Mesothelial cell of epicardium (in vitro differentiated cells): Measurements from ENCODE around the gene MGAT5B. TPM values are rescaled to one million over a fixed set of nuclear protein-coding genes. Genes with fewer than 3 reads are reported as not detected.
"Not testable (repeated sequence)": the region's sequence is repeated elsewhere in the genome, so short reads cannot be mapped to it uniquely, and the experiment has no call there.

Source experiments
- DNase-seq, 2 experiments: peaks; one replicate each; pipeline ENCODE4 v3.0.0; 2021; ENCODE audit warnings: low spot score in 2 of 2; ENCODE audit not compliant: unreplicated experiment in 2 of 2
- H3K27ac Mint-ChIP-seq: 2 replicates; pipeline ENCODE4 v1.8.0; 2021; ENCODE audit warnings: mixed read lengths
- H3K27me3 Mint-ChIP-seq: 2 replicates; pipeline ENCODE4 v1.8.0; 2021; ENCODE audit warnings: low read depth, mixed read lengths
- H3K36me3 Mint-ChIP-seq: 2 replicates; pipeline ENCODE4 v1.8.0; 2021; ENCODE audit warnings: mixed read lengths
- H3K4me1 Mint-ChIP-seq: 2 replicates; pipeline ENCODE4 v1.8.0; 2021; ENCODE audit warnings: mixed read lengths
- H3K4me3 Mint-ChIP-seq: 2 replicates; pipeline ENCODE4 v1.8.0; 2021; ENCODE audit warnings: mild to moderate bottlenecking, moderate library complexity, mixed read lengths
- H3K9me3 Mint-ChIP-seq: 2 replicates; pipeline ENCODE4 v1.8.0; 2021; ENCODE audit warnings: mixed read lengths
- total RNA-seq: library from RNA; stranded (reverse); gene quantifications from 3 replicates; pipeline ENCODE4 v1.2.1, GENCODE V29; 2021
- TF ChIP-seq, protein P1 (sequence below): fragments of 200-600 bp; sonication (generic); IDR thresholded peaks from one replicate; pipeline ENCODE4 v1.5.0; 2021; ENCODE audit warnings: antibody characterized with exemption; ENCODE audit not compliant: unreplicated experiment

MGAT5B gene
- total RNA-seq, 1 donor from 2014 or later = 0.78 TPM

DNA sequence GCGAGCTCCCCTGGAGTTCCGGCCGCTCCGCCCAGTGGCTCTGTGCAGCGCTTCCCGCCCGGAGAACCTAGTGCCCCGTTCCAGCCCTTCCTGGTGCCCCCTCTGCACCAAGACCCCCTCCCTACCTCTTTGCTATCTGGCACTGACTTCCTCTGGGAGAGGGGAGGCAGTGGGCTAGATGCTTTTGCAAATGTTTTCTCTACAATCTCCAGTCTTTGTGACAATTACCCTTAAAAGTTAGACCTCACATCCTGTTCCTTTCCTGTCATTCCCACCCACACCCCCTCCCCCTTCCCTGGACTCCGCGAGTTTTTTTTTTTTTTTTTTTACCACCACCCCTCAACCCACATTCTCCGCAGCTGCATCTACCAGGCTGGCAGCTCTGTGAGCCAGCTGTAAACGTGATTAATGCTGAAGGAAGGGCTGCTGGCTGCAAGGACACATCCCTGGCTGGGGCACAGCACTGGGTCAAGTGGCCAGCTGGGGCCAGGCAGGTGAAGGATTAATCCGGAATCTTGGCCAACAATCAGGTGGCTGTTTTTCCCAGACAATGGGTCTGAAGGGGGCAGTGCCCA lies 101.5 kb downstream of the MGAT5B start:
- no peaks in the 10 kb centered on the region for H3K9me3 Mint-ChIP-seq
- no peak for DNase-seq
- TF ChIP-seq, protein P1, sequence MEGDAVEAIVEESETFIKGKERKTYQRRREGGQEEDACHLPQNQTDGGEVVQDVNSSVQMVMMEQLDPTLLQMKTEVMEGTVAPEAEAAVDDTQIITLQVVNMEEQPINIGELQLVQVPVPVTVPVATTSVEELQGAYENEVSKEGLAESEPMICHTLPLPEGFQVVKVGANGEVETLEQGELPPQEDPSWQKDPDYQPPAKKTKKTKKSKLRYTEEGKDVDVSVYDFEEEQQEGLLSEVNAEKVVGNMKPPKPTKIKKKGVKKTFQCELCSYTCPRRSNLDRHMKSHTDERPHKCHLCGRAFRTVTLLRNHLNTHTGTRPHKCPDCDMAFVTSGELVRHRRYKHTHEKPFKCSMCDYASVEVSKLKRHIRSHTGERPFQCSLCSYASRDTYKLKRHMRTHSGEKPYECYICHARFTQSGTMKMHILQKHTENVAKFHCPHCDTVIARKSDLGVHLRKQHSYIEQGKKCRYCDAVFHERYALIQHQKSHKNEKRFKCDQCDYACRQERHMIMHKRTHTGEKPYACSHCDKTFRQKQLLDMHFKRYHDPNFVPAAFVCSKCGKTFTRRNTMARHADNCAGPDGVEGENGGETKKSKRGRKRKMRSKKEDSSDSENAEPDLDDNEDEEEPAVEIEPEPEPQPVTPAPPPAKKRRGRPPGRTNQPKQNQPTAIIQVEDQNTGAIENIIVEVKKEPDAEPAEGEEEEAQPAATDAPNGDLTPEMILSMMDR = no peak
- no peak overlapping the region for H3K27ac Mint-ChIP-seq
- H3K36me3 Mint-ChIP-seq = no peaks in the 10 kb centered on the region
- H3K4me3 Mint-ChIP-seq = peak overlapping the region; percentile 72
- peaks cover 8% of the 10 kb centered on the region for H3K4me1 Mint-ChIP-seq
- H3K27me3 Mint-ChIP-seq = peaks cover 51% of the 10 kb centered on the region

DNA sequence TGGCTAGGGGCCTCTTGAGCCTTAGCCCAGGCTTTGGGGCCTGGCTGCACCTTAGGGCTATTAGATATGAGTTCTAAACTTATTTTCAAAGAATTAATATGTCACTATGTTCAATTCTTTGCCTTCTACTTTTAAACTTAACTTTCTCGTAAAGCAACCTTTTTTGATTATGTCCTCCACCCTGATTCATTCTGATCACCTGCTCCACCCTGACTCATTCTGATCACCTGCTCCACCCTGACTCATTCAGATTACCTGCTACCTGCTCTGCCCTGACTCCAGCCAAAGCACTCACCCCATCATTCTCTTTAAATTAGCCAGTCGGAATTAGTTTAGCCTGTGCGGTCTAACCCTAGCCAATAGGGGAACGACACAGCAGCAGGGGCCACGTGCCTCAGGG lies 102.0 kb downstream of the MGAT5B start:
- H3K9me3 Mint-ChIP-seq, H3K4me1 Mint-ChIP-seq, DNase-seq, H3K36me3 Mint-ChIP-seq, H3K27ac Mint-ChIP-seq: not testable (repeated sequence)
- Mint-ChIP-seq H3K27me3 (peaks cover 50% of the 10 kb centered on the region), H3K4me3 (peak overlapping the region; percentile 3)

DNA sequence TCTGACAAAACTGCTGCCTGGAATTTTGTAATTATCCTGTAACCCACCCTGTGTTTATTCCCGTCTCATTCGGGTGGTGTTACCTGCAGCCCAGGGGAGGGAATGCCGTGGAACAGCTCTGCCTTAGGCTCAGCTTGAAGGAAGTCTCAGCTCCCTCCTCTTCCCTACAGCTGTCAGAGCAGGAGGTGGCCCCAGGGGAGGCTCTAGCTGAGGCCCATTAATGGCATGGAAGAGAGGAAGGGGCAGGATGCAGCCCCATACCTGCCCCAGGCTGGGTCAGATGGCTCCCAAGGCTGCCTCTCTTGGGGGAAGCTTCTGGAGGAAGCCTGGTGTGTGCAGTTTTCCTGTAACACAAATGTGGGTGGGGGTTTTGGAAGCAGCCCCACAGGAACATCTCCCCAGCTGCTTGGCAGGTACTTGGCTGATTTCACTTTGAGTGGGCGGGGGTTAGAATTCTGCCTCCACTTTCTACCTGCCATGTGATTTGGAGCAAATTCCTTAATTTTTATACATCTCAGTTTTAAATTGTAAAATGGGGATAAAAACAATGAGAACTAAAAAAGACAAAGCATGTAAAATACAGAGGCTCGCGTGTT lies 103.9 kb downstream of the MGAT5B start:
- TF ChIP-seq, protein P1 = no peak
- no peaks in the 10 kb centered on the region for H3K9me3 Mint-ChIP-seq
- peaks cover 48% of the 10 kb centered on the region for H3K27me3 Mint-ChIP-seq
- H3K36me3 Mint-ChIP-seq = no peaks in the 10 kb centered on the region
- no peak for DNase-seq
- H3K4me3 Mint-ChIP-seq = no peak overlapping the region
- peaks cover 8% of the 10 kb centered on the region for H3K4me1 Mint-ChIP-seq
- no peak overlapping the region for H3K27ac Mint-ChIP-seq

DNA sequence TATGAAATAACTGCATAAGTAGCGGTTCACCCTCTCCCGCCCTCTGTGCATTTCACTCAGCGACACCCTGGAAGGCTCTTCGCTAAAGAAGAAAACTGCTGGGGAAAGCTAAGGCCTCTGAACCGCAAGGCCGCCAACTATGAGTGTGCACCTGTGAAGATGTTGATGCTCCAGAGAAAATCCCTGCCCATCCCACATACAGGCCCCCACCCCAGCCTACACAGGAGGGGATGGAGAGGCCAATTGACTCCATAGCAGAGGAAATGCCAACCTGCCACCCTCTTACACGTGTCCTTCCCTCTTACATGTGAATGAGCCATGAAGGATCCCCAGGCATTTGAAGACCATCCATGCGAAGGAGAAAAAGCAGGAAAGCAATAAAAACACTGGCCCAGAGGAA lies 104.8 kb downstream of the MGAT5B start:
- Mint-ChIP-seq H3K27me3 (peaks cover 39% of the 10 kb centered on the region), H3K27ac (no peak overlapping the region), H3K36me3 (no peaks in the 10 kb centered on the region), H3K4me1 (peaks cover 8% of the 10 kb centered on the region), H3K4me3 (no peak overlapping the region), H3K9me3 (peaks cover under 1% of the 10 kb centered on the region)
- TF ChIP-seq, protein P1 = no peak
- DNase-seq = no peak

DNA sequence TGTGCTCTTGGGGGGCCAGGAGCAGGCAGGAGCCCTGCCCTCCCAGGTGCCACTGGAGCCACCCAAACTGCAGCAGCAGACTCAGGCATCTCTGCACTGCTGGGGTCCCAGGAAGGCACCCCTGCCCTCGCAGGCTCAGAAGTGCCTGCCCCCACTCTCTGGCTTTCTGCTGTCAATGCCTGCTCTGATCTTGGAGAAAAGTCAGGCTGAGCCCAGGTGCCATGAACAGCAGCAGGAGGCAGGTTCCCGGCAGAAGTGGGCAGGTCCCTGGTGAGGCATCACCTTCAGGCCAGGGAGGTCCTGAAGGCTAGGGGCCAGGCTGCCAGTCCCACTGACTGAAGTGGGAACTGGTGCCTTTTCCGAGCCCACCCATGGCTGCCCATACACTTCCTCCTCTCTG lies 106.5 kb downstream of the MGAT5B start:
- Mint-ChIP-seq H3K9me3 (peaks cover 9% of the 10 kb centered on the region), H3K27me3 (peaks cover 32% of the 10 kb centered on the region), H3K4me1 (peaks cover 1% of the 10 kb centered on the region), H3K4me3 (no peak overlapping the region), H3K27ac (no peak overlapping the region), H3K36me3 (no peaks in the 10 kb centered on the region)
- DNase-seq = no peak
- TF ChIP-seq, protein P1 = no peak

DNA sequence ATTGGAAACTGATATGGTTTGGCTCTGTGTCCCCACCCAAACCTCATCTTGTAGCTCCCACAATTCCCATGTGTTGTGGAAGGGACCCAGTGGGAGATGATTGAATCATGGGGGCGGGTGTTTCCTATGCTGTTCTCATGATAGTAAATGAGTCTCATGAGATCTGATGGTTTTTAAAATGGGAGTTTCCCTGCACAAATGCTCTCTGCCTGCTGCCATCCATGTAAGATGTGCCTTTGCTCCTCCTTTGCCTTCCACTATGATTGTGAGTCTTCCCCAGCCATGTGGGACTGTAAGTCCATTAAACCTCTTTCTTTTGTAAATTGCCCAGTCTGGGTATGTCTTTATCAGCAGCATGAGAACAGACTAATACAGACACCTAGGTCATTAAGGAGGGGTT lies 109.8 kb downstream of the MGAT5B start:
- not testable (repeated sequence) for H3K27ac Mint-ChIP-seq, H3K4me3 Mint-ChIP-seq, H3K36me3 Mint-ChIP-seq, H3K4me1 Mint-ChIP-seq, H3K9me3 Mint-ChIP-seq, DNase-seq
- H3K27me3 Mint-ChIP-seq = peaks cover 32% of the 10 kb centered on the region
